RWPE1 (cell line): Measurements from ENCODE around the gene NRG3.

Experiments
- CTCF ChIA-PET: fragments of 350-600 bp; sonication (Branson Sonifier 250); formaldehyde crosslinking; extraction: SDS; loops from one replicate; lab custom pipeline; 2021; lab: Yijun Ruan, JAX
- POLR2A ChIA-PET: fragments of 400-600 bp; formaldehyde crosslinking; extraction: SDS; loops from one replicate; lab custom pipeline; 2020; ENCODE audit warnings: antibody characterized with exemption; ENCODE audit not compliant: low non-redundant PET; lab: Yijun Ruan, JAX
- DNase-seq: peaks from one replicate; pipeline ENCODE4 v3.0.0; 2012; ENCODE audit warnings: low spot score
- H3K27ac ChIP-seq: fragments of 450-650 bp; 2 replicates; pipeline ENCODE4 v1.5.1; 2017
- CTCF ChIP-seq: fragments of 450-650 bp; conservative IDR thresholded peaks from 2 replicates; pipeline ENCODE4 v1.5.1; 2017; ENCODE audit warnings: low read depth, mild to moderate bottlenecking

Gene NRG3

GRCh38 chr10:83017076-83017867, 1142.3 kb downstream of the NRG3 start:
- TF ChIP-seq CTCF, result no peak
- CTCF ChIA-PET, result interaction anchor here (0.6 kb wide), 1 partner anchor 44 kb away, joined by 3 read pairs; no protein-coding TSS in a partner anchor
- H3K27ac ChIP-seq, result no peak overlapping the region
- DNase-seq, result no peak
- POLR2A ChIA-PET, result no interaction called here

GRCh38 chr10:83023662-83024061, 1148.7 kb downstream of the NRG3 start:
- no peak for TF ChIP-seq CTCF
- no peak for DNase-seq
- H3K27ac ChIP-seq, result no peak overlapping the region
- ChIA-PET CTCF (no interaction called here), POLR2A (no interaction called here)
